ENCODE measurements around the gene ABCA12. TPM values are rescaled to one million over a fixed set of nuclear protein-coding genes. Genes with fewer than 3 reads are reported as not detected.

ABCA12 gene
- total RNA-seq, 1 experiment from 2014 or later: 1.3 TPM

DNA sequence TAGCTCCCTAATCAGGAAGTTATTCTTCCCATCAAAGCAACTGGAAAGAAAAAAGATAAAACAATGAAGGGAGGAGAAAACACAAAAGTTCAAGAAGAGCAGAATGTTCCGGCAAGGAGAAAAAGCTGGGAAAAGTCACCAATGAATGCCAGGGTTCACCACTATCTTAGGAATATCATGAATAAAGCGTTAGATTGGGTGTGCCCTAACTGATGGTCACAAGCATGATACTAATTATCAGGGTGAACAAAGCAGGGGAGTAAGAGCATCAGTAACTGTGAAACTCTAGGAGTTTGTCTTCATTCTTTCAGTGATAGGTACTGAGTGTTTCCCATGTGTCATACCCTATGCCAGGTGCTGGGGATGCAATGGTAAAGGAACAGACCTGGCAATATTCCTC is 115.5 kb downstream of the ABCA12 start:
- Histone ChIP-seq H4K20me1 (ENCODE audit: insufficient read depth) (no peaks in the 10 kb centered on the region), H3K9ac (ENCODE audit: low read length) (no peak overlapping the region), H3K4me1 (ENCODE audit: control insufficient read depth in 1 of 2, insufficient read depth in 2 of 2, low read length in 2 of 2) (peaks cover 0 to 10% of the 10 kb centered on the region in 2 experiments; a peak in 2 of 4 replicates), H3K27ac (ENCODE audit: low read depth, low read length) (no peak overlapping the region), H3K36me3 (ENCODE audit: control insufficient read depth in 1 of 2, insufficient read depth in 2 of 2, low read length in 2 of 2) (no peaks in the 10 kb centered on the region), H3K4me2 (ENCODE audit: low read length) (peak overlapping the region; percentile 32; the same call in 1 of the 2 replicates), H2AFZ (ENCODE audit: low read depth, low read length, poor library complexity, severe bottlenecking) (peak overlapping the region; percentile 22), H3K79me2 (ENCODE audit: insufficient read depth, low read length) (no peaks in the 10 kb centered on the region), H3K4me3 (replicated peaks in 1 of 2; ENCODE audit: low read depth in 1 of 2, low read length in 2 of 2) (no peak overlapping the region), H3K9me3 (ENCODE audit: control insufficient read depth in 1 of 2, insufficient read depth in 1 of 2, low read depth in 1 of 2, low read length in 2 of 2) (no peaks in the 10 kb centered on the region), H3K27me3 (ENCODE audit: insufficient read depth, low read length) (no peaks in the 10 kb centered on the region), H3K9me2 (ENCODE audit: insufficient read depth) (no peaks in the 10 kb centered on the region)
- DNase-seq (ENCODE audit: low read depth, low spot score) (no peak), ATAC-seq (no peak)
- BruUV-seq (replicated peaks): no TSS peak
- intact Hi-C loops (cut with micrococcal nuclease): no loop called here
- ChIA-PET CTCF (interaction anchor here (1.1 to 1.7 kb wide), 2 partner anchors 713 to 806 kb away, joined by 3 to 4 read pairs; no protein-coding TSS in a partner anchor), POLR2A (no interaction called here), RAD21 (ENCODE audit: low non-redundant PET in 1 of 2, low total read pairs in 2 of 2, uncharacterized antibody in 2 of 2, unreplicated experiment in 2 of 2) (no interaction called here)
- TF ChIP-seq RAD21 (IDR thresholded peaks at IDR 0.05; ENCODE audit: low read depth) (no peak), POLR2AphosphoS5 (IDR thresholded peaks at IDR 0.05; ENCODE audit: low read depth, low read length) (no peak), YY1 (IDR thresholded peaks at IDR 0.05; ENCODE audit: extremely low read depth, insufficient replicate concordance, low read depth, low read length) (no peak), FOSL1 (IDR thresholded peaks at IDR 0.05; ENCODE audit: low read depth) (no peak), SP1 (IDR thresholded peaks at IDR 0.05; ENCODE audit: low read depth) (no peak), CEBPB (IDR thresholded peaks at IDR 0.05; ENCODE audit: low read depth) (no peak), JUND (IDR thresholded peaks at IDR 0.05) (no peak), EGR1 (IDR thresholded peaks at IDR 0.05; ENCODE audit: low read depth) (no peak), CBX3 (IDR thresholded peaks at IDR 0.05; ENCODE audit: low read depth) (no peak), ZFX (IDR thresholded peaks at IDR 0.05) (no peak)
- TF ChIP-seq, protein P1, sequence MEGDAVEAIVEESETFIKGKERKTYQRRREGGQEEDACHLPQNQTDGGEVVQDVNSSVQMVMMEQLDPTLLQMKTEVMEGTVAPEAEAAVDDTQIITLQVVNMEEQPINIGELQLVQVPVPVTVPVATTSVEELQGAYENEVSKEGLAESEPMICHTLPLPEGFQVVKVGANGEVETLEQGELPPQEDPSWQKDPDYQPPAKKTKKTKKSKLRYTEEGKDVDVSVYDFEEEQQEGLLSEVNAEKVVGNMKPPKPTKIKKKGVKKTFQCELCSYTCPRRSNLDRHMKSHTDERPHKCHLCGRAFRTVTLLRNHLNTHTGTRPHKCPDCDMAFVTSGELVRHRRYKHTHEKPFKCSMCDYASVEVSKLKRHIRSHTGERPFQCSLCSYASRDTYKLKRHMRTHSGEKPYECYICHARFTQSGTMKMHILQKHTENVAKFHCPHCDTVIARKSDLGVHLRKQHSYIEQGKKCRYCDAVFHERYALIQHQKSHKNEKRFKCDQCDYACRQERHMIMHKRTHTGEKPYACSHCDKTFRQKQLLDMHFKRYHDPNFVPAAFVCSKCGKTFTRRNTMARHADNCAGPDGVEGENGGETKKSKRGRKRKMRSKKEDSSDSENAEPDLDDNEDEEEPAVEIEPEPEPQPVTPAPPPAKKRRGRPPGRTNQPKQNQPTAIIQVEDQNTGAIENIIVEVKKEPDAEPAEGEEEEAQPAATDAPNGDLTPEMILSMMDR (IDR thresholded peaks at IDR 0.05 in 2 of 3, conservative IDR thresholded peaks at IDR 0.05 in 1 of 3; ENCODE audit: borderline replicate concordance in 1 of 3, insufficient read depth in 1 of 3, low read depth in 2 of 3, low read length in 2 of 3): no peak
- TF ChIP-seq, protein P2, sequence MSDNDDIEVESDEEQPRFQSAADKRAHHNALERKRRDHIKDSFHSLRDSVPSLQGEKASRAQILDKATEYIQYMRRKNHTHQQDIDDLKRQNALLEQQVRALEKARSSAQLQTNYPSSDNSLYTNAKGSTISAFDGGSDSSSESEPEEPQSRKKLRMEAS (IDR thresholded peaks at IDR 0.05): no peak
- TF ChIP-seq, protein P3, sequence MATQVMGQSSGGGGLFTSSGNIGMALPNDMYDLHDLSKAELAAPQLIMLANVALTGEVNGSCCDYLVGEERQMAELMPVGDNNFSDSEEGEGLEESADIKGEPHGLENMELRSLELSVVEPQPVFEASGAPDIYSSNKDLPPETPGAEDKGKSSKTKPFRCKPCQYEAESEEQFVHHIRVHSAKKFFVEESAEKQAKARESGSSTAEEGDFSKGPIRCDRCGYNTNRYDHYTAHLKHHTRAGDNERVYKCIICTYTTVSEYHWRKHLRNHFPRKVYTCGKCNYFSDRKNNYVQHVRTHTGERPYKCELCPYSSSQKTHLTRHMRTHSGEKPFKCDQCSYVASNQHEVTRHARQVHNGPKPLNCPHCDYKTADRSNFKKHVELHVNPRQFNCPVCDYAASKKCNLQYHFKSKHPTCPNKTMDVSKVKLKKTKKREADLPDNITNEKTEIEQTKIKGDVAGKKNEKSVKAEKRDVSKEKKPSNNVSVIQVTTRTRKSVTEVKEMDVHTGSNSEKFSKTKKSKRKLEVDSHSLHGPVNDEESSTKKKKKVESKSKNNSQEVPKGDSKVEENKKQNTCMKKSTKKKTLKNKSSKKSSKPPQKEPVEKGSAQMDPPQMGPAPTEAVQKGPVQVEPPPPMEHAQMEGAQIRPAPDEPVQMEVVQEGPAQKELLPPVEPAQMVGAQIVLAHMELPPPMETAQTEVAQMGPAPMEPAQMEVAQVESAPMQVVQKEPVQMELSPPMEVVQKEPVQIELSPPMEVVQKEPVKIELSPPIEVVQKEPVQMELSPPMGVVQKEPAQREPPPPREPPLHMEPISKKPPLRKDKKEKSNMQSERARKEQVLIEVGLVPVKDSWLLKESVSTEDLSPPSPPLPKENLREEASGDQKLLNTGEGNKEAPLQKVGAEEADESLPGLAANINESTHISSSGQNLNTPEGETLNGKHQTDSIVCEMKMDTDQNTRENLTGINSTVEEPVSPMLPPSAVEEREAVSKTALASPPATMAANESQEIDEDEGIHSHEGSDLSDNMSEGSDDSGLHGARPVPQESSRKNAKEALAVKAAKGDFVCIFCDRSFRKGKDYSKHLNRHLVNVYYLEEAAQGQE (IDR thresholded peaks at IDR 0.05; ENCODE audit: low read depth): no peak

Data from HCT116 (cell line).